ENCODE data around the gene SH2D4B.

- TF ChIP-seq POLR2A (IDR thresholded peaks at IDR 0.05; ENCODE audit: low read depth, low read length) (no peak), POLR2AphosphoS5 (IDR thresholded peaks at IDR 0.05; ENCODE audit: low read depth, low read length) (no peak), TAF1 (IDR thresholded peaks at IDR 0.05; ENCODE audit: borderline replicate concordance, low read depth, low read length) (no peak)
Observed at GRCh38 chr10:80526218-80526617, 11.5 kb upstream of the SH2D4B start.
